Measurements from ENCODE around the gene APBA3.
A peak's percentile ranks its signal among the peaks of the same experiment; 100 is the strongest.

APBA3 gene

GRCh38 chr19:3750211-3750610 lies 11.3 kb downstream of the APBA3 start:
- H3K9ac ChIP-seq (ENCODE audit: low read length), result no peak overlapping the region
- H4K91ac ChIP-seq (ENCODE audit: low read length), result no peak overlapping the region
- H2BK5ac ChIP-seq (ENCODE audit: low read depth, low read length, poor library complexity, severe bottlenecking), result no peak overlapping the region
- peaks cover 0 to 22% of the 10 kb centered on the region in 2 experiments for H3K27me3 ChIP-seq (ENCODE audit: control insufficient read depth in 1 of 2, insufficient read depth in 1 of 2, low read length in 2 of 2)
- no peaks in the 10 kb centered on the region for H3K9me3 ChIP-seq (ENCODE audit: control insufficient read depth, low read length)
- H2BK120ac ChIP-seq (ENCODE audit: low read depth, low read length), result no peak overlapping the region
- H3K4me1 ChIP-seq (ENCODE audit: control insufficient read depth, insufficient read depth, low read depth, low read length), result peaks cover 6% of the 10 kb centered on the region
- H3K27ac ChIP-seq (ENCODE audit: low read length, poor library complexity, severe bottlenecking), result no peak overlapping the region
- H3K4me3 ChIP-seq (ENCODE audit: insufficient read depth in 1 of 2, low read depth in 1 of 2, low read length in 2 of 2), result no peak overlapping the region
- no peak overlapping the region for H2BK12ac ChIP-seq (ENCODE audit: low read length in 2 of 2)
- H3K23ac ChIP-seq (ENCODE audit: low read length in 2 of 2), result no peak overlapping the region
- no peak for DNase-seq
- H2AK5ac ChIP-seq (ENCODE audit: low read length, severe bottlenecking), result no peak overlapping the region
- H2AFZ ChIP-seq (ENCODE audit: low read depth, low read length), result no peak overlapping the region
- no peak overlapping the region for H3K4me2 ChIP-seq (ENCODE audit: low read length, poor library complexity, severe bottlenecking)
- no peak overlapping the region for H3K4ac ChIP-seq (ENCODE audit: low read depth in 1 of 2, low read length in 2 of 2)
- no peak overlapping the region for H2BK15ac ChIP-seq (ENCODE audit: low read depth, poor library complexity, severe bottlenecking)
- 90% methylated on average over 2 of the region's 2 CpGs for WGBS
- H3K79me1 ChIP-seq (replicated peaks; ENCODE audit: low read length, poor library complexity, severe bottlenecking), result peaks cover 6% of the 10 kb centered on the region
- no peak overlapping the region for H3K14ac ChIP-seq (ENCODE audit: low read length in 2 of 2)
- peaks cover 29 to 51% of the 10 kb centered on the region in 2 experiments for H3K36me3 ChIP-seq (ENCODE audit: control insufficient read depth in 1 of 2, insufficient read depth in 2 of 2, low read depth in 1 of 2, low read length in 2 of 2)
- H4K8ac ChIP-seq (ENCODE audit: low read length), result no peak overlapping the region
- H3K18ac ChIP-seq (ENCODE audit: low read depth in 1 of 2, low read length in 2 of 2), result no peak overlapping the region

- H3K27me3 ChIP-seq (ENCODE audit: control insufficient read depth in 1 of 2, insufficient read depth in 1 of 2, low read length in 2 of 2), result peaks cover 0 to 22% of the 10 kb centered on the region in 2 experiments
- 96% methylated on average over 7 of the region's 8 CpGs for WGBS
These were observed 12.5 kb downstream of the APBA3 start for GRCh38 chr19:3748965-3749364.

GRCh38 chr19:3746371-3747056 lies 15.0 kb downstream of the APBA3 start:
- H3K14ac ChIP-seq (ENCODE audit: low read length in 2 of 2), result no peak overlapping the region
- no peak overlapping the region for H3K18ac ChIP-seq (ENCODE audit: low read depth in 1 of 2, low read length in 2 of 2)
- no peak overlapping the region for H2BK5ac ChIP-seq (ENCODE audit: low read depth, low read length, poor library complexity, severe bottlenecking)
- H3K4me3 ChIP-seq (ENCODE audit: insufficient read depth in 1 of 2, low read depth in 1 of 2, low read length in 2 of 2), result no peak overlapping the region
- H4K8ac ChIP-seq (ENCODE audit: low read length), result no peak overlapping the region
- no peak for DNase-seq
- H3K36me3 ChIP-seq (ENCODE audit: control insufficient read depth in 1 of 2, insufficient read depth in 2 of 2, low read depth in 1 of 2, low read length in 2 of 2), result peaks cover 20 to 22% of the 10 kb centered on the region in 2 experiments
- H3K27ac ChIP-seq (ENCODE audit: low read length, poor library complexity, severe bottlenecking), result no peak overlapping the region
- no peak overlapping the region for H2BK15ac ChIP-seq (ENCODE audit: low read depth, poor library complexity, severe bottlenecking)
- no peak overlapping the region for H2AK5ac ChIP-seq (ENCODE audit: low read length, severe bottlenecking)
- no peaks in the 10 kb centered on the region for H3K79me1 ChIP-seq (replicated peaks; ENCODE audit: low read length, poor library complexity, severe bottlenecking)
- no peak overlapping the region for H2BK120ac ChIP-seq (ENCODE audit: low read depth, low read length)
- 89% methylated on average over 31 of the region's 31 CpGs for WGBS
- no peak overlapping the region for H3K4ac ChIP-seq (ENCODE audit: low read depth in 1 of 2, low read length in 2 of 2)
- peak overlapping the region; percentile 15 for H4K91ac ChIP-seq (ENCODE audit: low read length)
- peaks cover 0 to 22% of the 10 kb centered on the region in 2 experiments for H3K27me3 ChIP-seq (ENCODE audit: control insufficient read depth in 1 of 2, insufficient read depth in 1 of 2, low read length in 2 of 2)
- peaks cover 4% of the 10 kb centered on the region for H3K4me1 ChIP-seq (ENCODE audit: control insufficient read depth, insufficient read depth, low read depth, low read length)
- no peak overlapping the region for H3K9ac ChIP-seq (ENCODE audit: low read length)
- no peak overlapping the region for H2BK12ac ChIP-seq (ENCODE audit: low read length in 2 of 2)
- no peak overlapping the region for H3K23ac ChIP-seq (ENCODE audit: low read length in 2 of 2)
- H3K9me3 ChIP-seq (ENCODE audit: control insufficient read depth, low read length), result no peaks in the 10 kb centered on the region
- no peak overlapping the region for H3K4me2 ChIP-seq (ENCODE audit: low read length, poor library complexity, severe bottlenecking)
- H2AFZ ChIP-seq (ENCODE audit: low read depth, low read length), result no peak overlapping the region

More at GRCh38 chr19:3748965-3749364, 12.5 kb downstream of the APBA3 start:
- H4K8ac ChIP-seq (ENCODE audit: low read length), result no peak overlapping the region
- no peak overlapping the region for H3K23ac ChIP-seq (ENCODE audit: low read length in 2 of 2)
- H2AK5ac ChIP-seq (ENCODE audit: low read length, severe bottlenecking), result no peak overlapping the region
- no peak overlapping the region for H2BK15ac ChIP-seq (ENCODE audit: low read depth, poor library complexity, severe bottlenecking)
- no peaks in the 10 kb centered on the region for H3K9me3 ChIP-seq (ENCODE audit: control insufficient read depth, low read length)
- no peak overlapping the region for H3K4me3 ChIP-seq (ENCODE audit: insufficient read depth in 1 of 2, low read depth in 1 of 2, low read length in 2 of 2)
- H3K79me1 ChIP-seq (replicated peaks; ENCODE audit: low read length, poor library complexity, severe bottlenecking), result no peaks in the 10 kb centered on the region
- H2BK12ac ChIP-seq (ENCODE audit: low read length in 2 of 2), result no peak overlapping the region
- no peak overlapping the region for H3K9ac ChIP-seq (ENCODE audit: low read length)
- no peak overlapping the region for H2BK120ac ChIP-seq (ENCODE audit: low read depth, low read length)
- H4K91ac ChIP-seq (ENCODE audit: low read length), result no peak overlapping the region
- H3K4me2 ChIP-seq (ENCODE audit: low read length, poor library complexity, severe bottlenecking), result no peak overlapping the region
- H3K36me3 ChIP-seq (ENCODE audit: control insufficient read depth in 1 of 2, insufficient read depth in 2 of 2, low read depth in 1 of 2, low read length in 2 of 2), result peaks cover 29 to 46% of the 10 kb centered on the region in 2 experiments
- no peak overlapping the region for H2BK5ac ChIP-seq (ENCODE audit: low read depth, low read length, poor library complexity, severe bottlenecking)
- H2AFZ ChIP-seq (ENCODE audit: low read depth, low read length), result no peak overlapping the region
- H3K18ac ChIP-seq (ENCODE audit: low read depth in 1 of 2, low read length in 2 of 2), result no peak overlapping the region
- H3K4ac ChIP-seq (ENCODE audit: low read depth in 1 of 2, low read length in 2 of 2), result no peak overlapping the region
- DNase-seq, result no peak
- H3K27ac ChIP-seq (ENCODE audit: low read length, poor library complexity, severe bottlenecking), result no peak overlapping the region
- peaks cover 4% of the 10 kb centered on the region for H3K4me1 ChIP-seq (ENCODE audit: control insufficient read depth, insufficient read depth, low read depth, low read length)
- H3K14ac ChIP-seq (ENCODE audit: low read length in 2 of 2), result no peak overlapping the region

- H2BK12ac ChIP-seq (ENCODE audit: low read length in 2 of 2), result no peak overlapping the region
- 66% methylated on average over 8 of the region's 8 CpGs for WGBS
- no peak for DNase-seq
- no peak overlapping the region for H2BK5ac ChIP-seq (ENCODE audit: low read depth, low read length, poor library complexity, severe bottlenecking)
- H3K4me2 ChIP-seq (ENCODE audit: low read length, poor library complexity, severe bottlenecking), result no peak overlapping the region
- H3K27ac ChIP-seq (ENCODE audit: low read length, poor library complexity, severe bottlenecking), result no peak overlapping the region
- H3K36me3 ChIP-seq (ENCODE audit: control insufficient read depth in 1 of 2, insufficient read depth in 2 of 2, low read depth in 1 of 2, low read length in 2 of 2), result peaks cover 12% of the 10 kb centered on the region in 2 experiments
- no peak overlapping the region for H2BK120ac ChIP-seq (ENCODE audit: low read depth, low read length)
- no peak overlapping the region for H3K23ac ChIP-seq (ENCODE audit: low read length in 2 of 2)
- H3K27me3 ChIP-seq (ENCODE audit: control insufficient read depth in 1 of 2, insufficient read depth in 1 of 2, low read length in 2 of 2), result peaks cover 0 to 22% of the 10 kb centered on the region in 2 experiments
- H3K9me3 ChIP-seq (ENCODE audit: control insufficient read depth, low read length), result no peaks in the 10 kb centered on the region
- no peak overlapping the region for H2AFZ ChIP-seq (ENCODE audit: low read depth, low read length)
- no peak overlapping the region for H2AK5ac ChIP-seq (ENCODE audit: low read length, severe bottlenecking)
- H4K8ac ChIP-seq (ENCODE audit: low read length), result no peak overlapping the region
- H3K4me3 ChIP-seq (ENCODE audit: insufficient read depth in 1 of 2, low read depth in 1 of 2, low read length in 2 of 2), result no peak overlapping the region
- H3K4ac ChIP-seq (ENCODE audit: low read depth in 1 of 2, low read length in 2 of 2), result no peak overlapping the region
- no peaks in the 10 kb centered on the region for H3K79me1 ChIP-seq (replicated peaks; ENCODE audit: low read length, poor library complexity, severe bottlenecking)
- no peak overlapping the region for H3K18ac ChIP-seq (ENCODE audit: low read depth in 1 of 2, low read length in 2 of 2)
- H3K14ac ChIP-seq (ENCODE audit: low read length in 2 of 2), result no peak overlapping the region
- H3K9ac ChIP-seq (ENCODE audit: low read length), result no peak overlapping the region
- no peak overlapping the region for H2BK15ac ChIP-seq (ENCODE audit: low read depth, poor library complexity, severe bottlenecking)
- peaks cover 4% of the 10 kb centered on the region for H3K4me1 ChIP-seq (ENCODE audit: control insufficient read depth, insufficient read depth, low read depth, low read length)
- no peak overlapping the region for H4K91ac ChIP-seq (ENCODE audit: low read length)
These were observed 16.0 kb downstream of the APBA3 start for GRCh38 chr19:3745363-3746045.
